GM06990 (cell line): Measurements from ENCODE around the gene CLEC18A.

ENCODE experiments used
- DNase-seq: peaks from one replicate; pipeline ENCODE4 v3.0.0-alpha.2; 2011; ENCODE audit not compliant: insufficient read length; ENCODE audit errors: extremely low read depth
- H3K27me3 ChIP-seq: replicated peaks from 2 replicates; pipeline ENCODE4 v1.6.0; 2011; ENCODE audit warnings: low read length; ENCODE audit not compliant: control insufficient read depth, insufficient read depth
- H3K36me3 ChIP-seq: 2 replicates; pipeline ENCODE4 v1.5.1; 2011; ENCODE audit warnings: low read length; ENCODE audit not compliant: control insufficient read depth, insufficient read depth
- H3K4me3 ChIP-seq: replicated peaks from 2 replicates; pipeline ENCODE4 v1.5.1; 2011; ENCODE audit warnings: low read depth, mild to moderate bottlenecking, control low read depth, low read length
- TF ChIP-seq, protein P1 (sequence below): IDR thresholded peaks from 2 replicates; pipeline ENCODE4 v1.5.1; 2011; ENCODE audit warnings: low read length, control low read depth, mild to moderate bottlenecking, inconsistent platforms; ENCODE audit not compliant: insufficient read depth, poor library complexity, severe bottlenecking

The CLEC18A gene

DNA sequence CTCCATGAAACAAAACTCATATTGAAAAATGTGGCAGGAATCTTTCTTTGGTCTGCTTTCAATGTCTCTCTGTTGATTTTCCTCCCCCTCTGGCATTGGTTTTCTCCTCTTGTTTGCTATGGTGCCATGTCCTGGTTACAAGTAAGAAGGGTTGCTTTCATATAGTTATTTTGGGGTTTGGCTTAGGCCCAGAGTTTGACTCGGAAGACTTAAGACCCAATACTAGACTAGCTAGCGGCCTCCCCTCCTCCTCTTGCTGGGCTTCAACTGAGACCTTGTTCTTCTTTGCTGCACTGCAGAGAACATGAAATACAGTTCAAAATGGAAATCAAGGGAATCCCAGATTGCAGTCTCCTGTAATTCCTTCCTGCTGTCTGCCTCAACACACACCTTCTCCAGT lies 30.0 kb upstream of the CLEC18A start:
- no peaks in the 10 kb centered on the region for H3K27me3 ChIP-seq
- TF ChIP-seq, protein P1, sequence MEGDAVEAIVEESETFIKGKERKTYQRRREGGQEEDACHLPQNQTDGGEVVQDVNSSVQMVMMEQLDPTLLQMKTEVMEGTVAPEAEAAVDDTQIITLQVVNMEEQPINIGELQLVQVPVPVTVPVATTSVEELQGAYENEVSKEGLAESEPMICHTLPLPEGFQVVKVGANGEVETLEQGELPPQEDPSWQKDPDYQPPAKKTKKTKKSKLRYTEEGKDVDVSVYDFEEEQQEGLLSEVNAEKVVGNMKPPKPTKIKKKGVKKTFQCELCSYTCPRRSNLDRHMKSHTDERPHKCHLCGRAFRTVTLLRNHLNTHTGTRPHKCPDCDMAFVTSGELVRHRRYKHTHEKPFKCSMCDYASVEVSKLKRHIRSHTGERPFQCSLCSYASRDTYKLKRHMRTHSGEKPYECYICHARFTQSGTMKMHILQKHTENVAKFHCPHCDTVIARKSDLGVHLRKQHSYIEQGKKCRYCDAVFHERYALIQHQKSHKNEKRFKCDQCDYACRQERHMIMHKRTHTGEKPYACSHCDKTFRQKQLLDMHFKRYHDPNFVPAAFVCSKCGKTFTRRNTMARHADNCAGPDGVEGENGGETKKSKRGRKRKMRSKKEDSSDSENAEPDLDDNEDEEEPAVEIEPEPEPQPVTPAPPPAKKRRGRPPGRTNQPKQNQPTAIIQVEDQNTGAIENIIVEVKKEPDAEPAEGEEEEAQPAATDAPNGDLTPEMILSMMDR, result no peak
- DNase-seq, result no peak
- H3K36me3 ChIP-seq, result no peaks in the 10 kb centered on the region; the same call in 1 of the 2 replicates
- H3K4me3 ChIP-seq, result no peak overlapping the region

DNA sequence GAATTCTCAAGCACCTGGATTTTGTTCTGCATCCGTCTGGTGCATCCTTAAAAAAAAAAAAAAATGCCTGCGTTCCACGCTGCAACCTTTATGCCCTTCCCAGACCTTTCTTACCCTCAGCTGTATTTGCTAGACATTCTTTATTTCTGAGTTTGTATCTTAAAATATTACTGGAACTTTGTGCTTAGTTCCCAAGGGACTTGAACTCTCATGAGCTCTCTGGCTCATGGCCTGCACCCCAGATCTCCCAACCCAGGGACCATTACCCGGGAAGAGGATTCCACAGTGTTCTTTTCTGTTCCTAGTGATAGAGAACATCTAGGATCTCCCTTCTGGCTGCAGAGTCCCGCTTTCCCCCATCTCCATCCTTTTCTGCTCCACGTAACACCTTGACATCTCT lies 28.9 kb upstream of the CLEC18A start:
- TF ChIP-seq, protein P1, result no peak
- Histone ChIP-seq H3K4me3 (no peak overlapping the region), H3K36me3 (peaks cover 1% of the 10 kb centered on the region), H3K27me3 (no peaks in the 10 kb centered on the region)
- no peak for DNase-seq

DNA sequence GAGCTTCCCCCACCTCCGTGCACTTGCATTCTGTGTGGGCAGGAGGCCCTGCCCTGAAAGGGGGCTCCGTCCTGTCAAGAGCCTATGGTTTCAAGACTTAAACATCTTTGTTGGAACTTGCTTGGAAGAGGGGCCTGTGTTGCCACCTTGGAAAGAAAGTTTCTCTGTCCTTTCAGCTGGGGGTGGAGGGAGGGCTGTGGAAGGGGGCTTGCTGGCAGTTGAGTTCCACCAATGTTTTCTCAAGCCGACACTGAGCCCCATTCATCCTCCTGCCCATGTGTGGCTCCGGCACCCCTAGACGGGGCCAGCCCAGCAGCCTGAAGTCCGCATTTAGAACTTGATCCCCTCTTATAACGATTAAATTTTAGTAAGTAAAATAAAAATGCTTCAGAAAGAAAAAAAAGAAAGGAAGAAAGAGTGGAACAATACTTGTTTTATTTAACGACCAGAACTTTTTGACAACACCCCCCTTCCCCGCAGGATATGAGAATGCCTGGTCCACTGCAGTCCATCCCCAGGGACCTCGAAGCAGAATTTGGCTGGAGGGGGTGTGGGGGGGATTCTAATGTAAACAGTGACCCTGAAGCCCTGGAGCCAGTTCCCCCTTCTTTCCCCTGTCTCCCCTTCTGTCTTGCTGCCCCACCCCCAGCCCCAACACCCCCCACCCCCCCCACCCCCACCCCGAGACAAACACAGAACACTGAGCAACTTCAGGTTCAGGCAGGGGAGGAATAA lies 26.9 kb upstream of the CLEC18A start:
- TF ChIP-seq, protein P1, result no peak
- no peaks in the 10 kb centered on the region for H3K27me3 ChIP-seq
- DNase-seq, result no peak
- H3K36me3 ChIP-seq, result peaks cover 1% of the 10 kb centered on the region
- no peak overlapping the region for H3K4me3 ChIP-seq

DNA sequence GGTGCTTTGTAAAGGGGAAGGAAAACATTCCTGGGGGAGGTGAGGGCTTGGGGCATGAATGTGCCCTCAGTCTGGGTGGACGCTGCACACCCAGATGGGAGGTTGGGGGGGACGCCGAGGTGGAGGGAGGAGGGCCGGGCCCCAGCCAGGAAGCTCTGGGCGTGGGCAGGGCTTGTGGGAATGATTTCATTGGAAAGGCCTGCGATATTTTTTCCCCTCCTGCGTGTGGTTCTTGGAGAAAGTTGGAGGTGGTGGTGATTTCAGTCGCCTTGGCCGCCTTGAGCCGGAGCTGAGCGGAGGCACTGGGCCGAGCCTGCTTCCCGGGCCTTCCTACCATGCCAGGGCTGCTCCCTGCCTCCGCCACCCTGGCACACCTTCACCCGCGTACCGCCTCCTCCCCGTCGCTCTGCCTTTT lies 26.4 kb upstream of the CLEC18A start:
- H3K36me3 ChIP-seq, result peaks cover 3% of the 10 kb centered on the region
- H3K4me3 ChIP-seq, result no peak overlapping the region
- no peak for DNase-seq
- TF ChIP-seq, protein P1, result no peak
- no peaks in the 10 kb centered on the region for H3K27me3 ChIP-seq

DNA sequence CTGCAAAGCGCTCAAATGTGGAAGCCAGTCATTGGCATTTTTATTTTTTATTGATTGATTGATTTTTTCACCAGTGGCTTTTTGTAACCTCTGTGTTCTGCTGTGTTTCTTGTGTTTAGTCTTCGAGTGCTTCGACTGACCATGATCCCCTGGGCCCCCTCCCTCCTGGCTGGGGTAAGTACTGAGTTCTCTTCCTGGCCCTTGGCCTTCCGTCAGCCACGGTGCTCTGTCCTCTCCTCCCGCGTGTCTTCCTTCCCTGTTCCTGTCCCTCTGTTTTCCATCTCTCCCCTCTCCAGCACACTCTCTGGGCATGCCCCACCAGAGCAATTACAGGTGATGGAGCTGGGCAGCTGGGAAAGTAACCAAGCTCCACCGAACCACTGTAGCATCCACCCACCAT lies 25.8 kb upstream of the CLEC18A start:
- Histone ChIP-seq H3K4me3 (no peak overlapping the region), H3K27me3 (no peaks in the 10 kb centered on the region), H3K36me3 (peaks cover 4% of the 10 kb centered on the region)
- TF ChIP-seq, protein P1, result no peak
- no peak for DNase-seq
